Measurements from ENCODE around the gene PFDN6. TPM values are rescaled to one million over a fixed set of nuclear protein-coding genes. Genes with fewer than 3 reads are reported as not detected.

The PFDN6 gene
- polyA plus RNA-seq, 1 donor (not counting 4 experiments of a cell fraction or from before 2014, with no cell fraction given) = 106 TPM

DNA sequence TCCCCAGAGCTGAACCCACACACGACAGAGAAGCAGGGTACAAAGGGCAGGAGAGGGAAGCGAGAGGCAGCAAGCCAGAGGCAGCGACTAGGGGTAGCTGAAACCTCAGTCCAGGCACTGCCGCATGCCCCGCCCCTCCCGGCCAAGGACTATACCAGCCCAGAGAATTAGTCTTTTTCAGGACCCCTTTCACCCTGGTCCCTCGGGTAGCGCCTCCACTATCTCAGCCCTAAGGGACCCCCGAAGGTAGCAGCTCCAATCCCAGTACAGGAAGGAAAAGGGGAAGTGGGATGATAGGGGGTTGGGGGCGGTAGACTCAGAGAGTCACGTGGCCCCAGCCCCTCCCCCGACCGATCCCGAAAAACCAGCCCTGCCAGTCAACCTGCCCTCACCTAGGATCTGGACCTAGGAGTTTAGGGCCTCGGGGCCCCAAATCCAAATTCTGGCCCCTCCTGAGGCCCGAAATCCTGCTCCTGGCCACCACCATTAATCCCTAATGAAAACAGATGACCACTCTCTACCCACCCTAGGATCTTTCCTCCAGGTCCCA lies 8.1 kb downstream of the PFDN6 start:
- peak overlapping the region; percentile 89 for H3K4me2 ChIP-seq (ENCODE audit: control insufficient read depth, extremely low read depth, insufficient read depth, low read depth, low read length)
- no peak for DNase-seq (ENCODE audit: low read depth, low spot score)
- TF ChIP-seq, protein P1, sequence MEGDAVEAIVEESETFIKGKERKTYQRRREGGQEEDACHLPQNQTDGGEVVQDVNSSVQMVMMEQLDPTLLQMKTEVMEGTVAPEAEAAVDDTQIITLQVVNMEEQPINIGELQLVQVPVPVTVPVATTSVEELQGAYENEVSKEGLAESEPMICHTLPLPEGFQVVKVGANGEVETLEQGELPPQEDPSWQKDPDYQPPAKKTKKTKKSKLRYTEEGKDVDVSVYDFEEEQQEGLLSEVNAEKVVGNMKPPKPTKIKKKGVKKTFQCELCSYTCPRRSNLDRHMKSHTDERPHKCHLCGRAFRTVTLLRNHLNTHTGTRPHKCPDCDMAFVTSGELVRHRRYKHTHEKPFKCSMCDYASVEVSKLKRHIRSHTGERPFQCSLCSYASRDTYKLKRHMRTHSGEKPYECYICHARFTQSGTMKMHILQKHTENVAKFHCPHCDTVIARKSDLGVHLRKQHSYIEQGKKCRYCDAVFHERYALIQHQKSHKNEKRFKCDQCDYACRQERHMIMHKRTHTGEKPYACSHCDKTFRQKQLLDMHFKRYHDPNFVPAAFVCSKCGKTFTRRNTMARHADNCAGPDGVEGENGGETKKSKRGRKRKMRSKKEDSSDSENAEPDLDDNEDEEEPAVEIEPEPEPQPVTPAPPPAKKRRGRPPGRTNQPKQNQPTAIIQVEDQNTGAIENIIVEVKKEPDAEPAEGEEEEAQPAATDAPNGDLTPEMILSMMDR (optimal IDR thresholded peaks at IDR 0.05 in 1 of 3, IDR thresholded peaks at IDR 0.05 in 1 of 3, conservative IDR thresholded peaks at IDR 0.05 in 1 of 3; ENCODE audit: extremely low read depth in 1 of 3, insufficient read depth in 2 of 3, low read length in 3 of 3) = no peak
- no peak for TF ChIP-seq EZH2 (IDR thresholded peaks at IDR 0.05; ENCODE audit: low read length)
- H3K9ac ChIP-seq (ENCODE audit: control insufficient read depth, extremely low read depth, insufficient read depth, low read length) = peak overlapping the region; percentile 88
- H3K4me3 ChIP-seq (ENCODE audit: control insufficient read depth in 2 of 3, extremely low read depth in 1 of 3, insufficient read depth in 2 of 3, low read depth in 1 of 3, low read length in 3 of 3) = peak overlapping the region; percentile 66 to 79 (median 70)
- H3K36me3 ChIP-seq (ENCODE audit: control insufficient read depth in 2 of 2, extremely low read depth in 1 of 2, insufficient read depth in 2 of 2, low read length in 2 of 2) = peaks cover 20 to 26% of the 10 kb centered on the region in 2 experiments
- peaks cover 18% of the 10 kb centered on the region for H3K79me2 ChIP-seq (ENCODE audit: control insufficient read depth, insufficient read depth, low read length)
- no peaks in the 10 kb centered on the region for H3K9me1 ChIP-seq (ENCODE audit: control insufficient read depth, extremely low read depth, insufficient read depth, low read length)
- dilution Hi-C loops (cut with MboI; ENCODE audit: extremely low pct_ligation_motif_present, low sequenced_read_pairs) = no loop called here
- no peaks in the 10 kb centered on the region for H3K9me3 ChIP-seq (ENCODE audit: control insufficient read depth, low read depth, low read length)
- no peaks in the 10 kb centered on the region for H4K20me1 ChIP-seq (ENCODE audit: control insufficient read depth, extremely low read depth, insufficient read depth, low read length)
- H3K27ac ChIP-seq (ENCODE audit: control insufficient read depth, insufficient read depth, low read length) = peak overlapping the region; percentile 85
- peak overlapping the region; percentile 70 for H2AFZ ChIP-seq (ENCODE audit: control insufficient read depth, low read length)
- no peaks in the 10 kb centered on the region for H3K27me3 ChIP-seq (ENCODE audit: control insufficient read depth, extremely low read depth, insufficient read depth, low read length)
- peaks cover 14% of the 10 kb centered on the region for H3K4me1 ChIP-seq (ENCODE audit: control insufficient read depth, extremely low read depth, insufficient read depth, low read length)
- FAIRE-seq = no peak

DNA sequence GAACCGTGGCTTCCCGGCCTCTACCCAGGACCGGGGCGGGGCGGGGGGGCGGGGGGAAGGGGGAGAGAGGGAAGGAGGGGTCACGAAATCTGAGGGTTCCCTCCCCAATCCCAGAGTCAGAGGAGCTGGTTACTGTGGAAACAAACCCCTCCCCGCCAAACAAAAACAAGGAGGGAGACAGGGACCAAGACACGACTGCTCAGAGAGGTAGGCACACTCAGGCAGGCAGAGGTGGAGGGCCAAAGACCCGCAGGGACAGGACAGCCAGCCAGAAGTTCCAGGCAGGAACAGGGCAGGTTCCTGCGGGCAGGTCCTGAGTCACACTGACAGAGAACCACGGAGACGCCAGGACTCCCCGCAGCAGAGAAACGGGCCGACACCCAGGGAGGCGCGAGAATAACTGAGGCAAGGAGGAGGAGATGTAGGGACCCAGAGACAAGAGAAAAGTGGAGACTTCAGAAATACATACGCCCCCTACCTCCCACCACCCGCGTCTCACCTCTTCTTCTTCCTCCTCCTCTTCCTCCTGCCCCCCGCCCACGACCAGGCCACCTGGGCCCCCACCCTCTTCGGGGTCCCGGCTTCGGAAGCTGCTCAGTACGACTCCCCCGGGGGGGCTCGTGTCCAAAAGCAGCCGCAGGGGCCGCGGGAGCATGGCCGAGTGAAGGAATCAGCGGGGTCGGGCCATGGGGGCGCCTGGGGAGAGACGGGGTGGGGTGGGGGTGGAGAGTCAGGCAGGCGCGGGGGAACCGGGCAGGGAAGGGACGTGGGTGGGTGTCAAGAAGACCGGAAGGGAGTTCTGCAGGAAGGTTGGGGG lies 8.8 kb downstream of the PFDN6 start:
- dilution Hi-C loops (cut with MboI; ENCODE audit: extremely low pct_ligation_motif_present, low sequenced_read_pairs) = no loop called here
- H3K27me3 ChIP-seq (ENCODE audit: control insufficient read depth, extremely low read depth, insufficient read depth, low read length) = no peaks in the 10 kb centered on the region
- FAIRE-seq (peak; percentile 20), DNase-seq (ENCODE audit: low read depth, low spot score) (no peak)
- peaks cover 18% of the 10 kb centered on the region for H3K79me2 ChIP-seq (ENCODE audit: control insufficient read depth, insufficient read depth, low read length)
- H3K36me3 ChIP-seq (ENCODE audit: control insufficient read depth in 2 of 2, extremely low read depth in 1 of 2, insufficient read depth in 2 of 2, low read length in 2 of 2) = peaks cover 18 to 22% of the 10 kb centered on the region in 2 experiments
- TF ChIP-seq, protein P1 (optimal IDR thresholded peaks at IDR 0.05 in 1 of 3, IDR thresholded peaks at IDR 0.05 in 1 of 3, conservative IDR thresholded peaks at IDR 0.05 in 1 of 3; ENCODE audit: extremely low read depth in 1 of 3, insufficient read depth in 2 of 3, low read length in 3 of 3) = no peak
- TF ChIP-seq EZH2 (IDR thresholded peaks at IDR 0.05; ENCODE audit: low read length) = no peak
- no peaks in the 10 kb centered on the region for H3K9me3 ChIP-seq (ENCODE audit: control insufficient read depth, low read depth, low read length)
- H3K9ac ChIP-seq (ENCODE audit: control insufficient read depth, extremely low read depth, insufficient read depth, low read length) = peak overlapping the region; percentile 88
- H3K27ac ChIP-seq (ENCODE audit: control insufficient read depth, insufficient read depth, low read length) = peak overlapping the region; percentile 89
- H3K4me3 ChIP-seq (ENCODE audit: control insufficient read depth in 2 of 3, extremely low read depth in 1 of 3, insufficient read depth in 2 of 3, low read depth in 1 of 3, low read length in 3 of 3) = peak overlapping the region; percentile 70 to 93 (median 91)
- no peaks in the 10 kb centered on the region for H3K9me1 ChIP-seq (ENCODE audit: control insufficient read depth, extremely low read depth, insufficient read depth, low read length)
- no peaks in the 10 kb centered on the region for H4K20me1 ChIP-seq (ENCODE audit: control insufficient read depth, extremely low read depth, insufficient read depth, low read length)
- H2AFZ ChIP-seq (ENCODE audit: control insufficient read depth, low read length) = peak overlapping the region; percentile 70
- H3K4me2 ChIP-seq (ENCODE audit: control insufficient read depth, extremely low read depth, insufficient read depth, low read depth, low read length) = peak overlapping the region; percentile 89
- peaks cover 14% of the 10 kb centered on the region for H3K4me1 ChIP-seq (ENCODE audit: control insufficient read depth, extremely low read depth, insufficient read depth, low read length)
